CD4-positive, alpha-beta T cell treated with Interleukin-15 for 1 hour (primary cell): Measurements from ENCODE around the gene YPEL1.
"Not testable (repeated sequence)": the region's sequence is repeated elsewhere in the genome, so short reads cannot be mapped to it uniquely, and the experiment has no call there.

ENCODE experiments used
- DNase-seq: peaks from one replicate; pipeline ENCODE4 v3.0.0-alpha.2; 2020

Gene YPEL1

GRCh38 chr22:21697880-21698279 lies 37.7 kb downstream of the YPEL1 start:
- no peak for DNase-seq

- DNase-seq = no peak
These were observed 38.4 kb downstream of the YPEL1 start for GRCh38 chr22:21697021-21697771.

GRCh38 chr22:21696115-21696514 lies 39.5 kb downstream of the YPEL1 start:
- no peak for DNase-seq

- DNase-seq = no peak
These were observed 40.0 kb downstream of the YPEL1 start for GRCh38 chr22:21695430-21696085.

- no peak for DNase-seq
These were observed 40.7 kb downstream of the YPEL1 start for GRCh38 chr22:21694795-21695429.

- no peak for DNase-seq
These were observed 41.2 kb downstream of the YPEL1 start for GRCh38 chr22:21694394-21694793.

- DNase-seq = no peak
These were observed 41.6 kb downstream of the YPEL1 start for GRCh38 chr22:21693999-21694341.

- DNase-seq = no peak
These were observed 42.1 kb downstream of the YPEL1 start for GRCh38 chr22:21693333-21693998.

GRCh38 chr22:21692856-21693255 lies 42.7 kb downstream of the YPEL1 start:
- not testable (repeated sequence) for DNase-seq

GRCh38 chr22:21691816-21692215 lies 43.8 kb downstream of the YPEL1 start:
- DNase-seq = no peak

- no peak for DNase-seq
These were observed 45.2 kb downstream of the YPEL1 start for GRCh38 chr22:21690401-21690801.

- DNase-seq = no peak
These were observed 46.8 kb downstream of the YPEL1 start for GRCh38 chr22:21688706-21689381.

GRCh38 chr22:21688341-21688705 lies 47.3 kb downstream of the YPEL1 start:
- DNase-seq = no peak

- DNase-seq = no peak
These were observed 47.8 kb downstream of the YPEL1 start for GRCh38 chr22:21687685-21688259.

- DNase-seq = no peak
These were observed 48.8 kb downstream of the YPEL1 start for GRCh38 chr22:21686634-21687393.

GRCh38 chr22:21686193-21686608 lies 49.4 kb downstream of the YPEL1 start:
- no peak for DNase-seq

- DNase-seq = no peak
These were observed 50.5 kb downstream of the YPEL1 start for GRCh38 chr22:21685164-21685513.

- DNase-seq = no peak
These were observed 51.0 kb downstream of the YPEL1 start for GRCh38 chr22:21684492-21685163.

- DNase-seq = no peak
These were observed 52.2 kb downstream of the YPEL1 start for GRCh38 chr22:21683401-21683811.

- no peak for DNase-seq
These were observed 53.0 kb downstream of the YPEL1 start for GRCh38 chr22:21682385-21683175.
